GM12878 (cell line): ENCODE data around the gene TTC23L. TPM values are rescaled to one million over a fixed set of nuclear protein-coding genes. Genes with fewer than 3 reads are reported as not detected.

Source experiments
- FOS ChIP-seq: IDR thresholded peaks from 3 replicates; pipeline ENCODE4 v1.6.1; 2011; ENCODE audit warnings: borderline replicate concordance; ENCODE audit not compliant: insufficient read length; ENCODE audit errors: extremely low read depth
- IRF5 ChIP-seq: fragments of 450-650 bp; IDR thresholded peaks from 2 replicates; pipeline ENCODE4 v1.6.1; 2017; ENCODE audit warnings: borderline replicate concordance
- JUND ChIP-seq: IDR thresholded peaks from 2 replicates; pipeline ENCODE4 v1.6.1; 2012; ENCODE audit warnings: low read depth, mild to moderate bottlenecking, low read length, improper control_type of control experiment, moderate library complexity
- KAT2A ChIP-seq: conservative IDR thresholded peaks from 2 replicates; pipeline ENCODE4 v1.6.1; 2011; ENCODE audit warnings: low read depth, low read length; ENCODE audit not compliant: control insufficient read depth
- MEF2B ChIP-seq: fragments of 450-650 bp; IDR thresholded peaks from 2 replicates; pipeline ENCODE4 v1.6.1; 2018; ENCODE audit warnings: mild to moderate bottlenecking, moderate library complexity; ENCODE audit not compliant: partially characterized antibody, poor library complexity, severe bottlenecking
- MTA2 ChIP-seq: fragments of 450-650 bp; IDR thresholded peaks from 2 replicates; pipeline ENCODE4 v1.6.1; 2016; ENCODE audit warnings: low read depth, mild to moderate bottlenecking, moderate library complexity
- NFIC ChIP-seq: IDR thresholded peaks from 2 replicates; pipeline ENCODE4 v1.6.1; 2012; ENCODE audit warnings: low read depth, mild to moderate bottlenecking, inconsistent platforms, low read length, moderate library complexity
- PAX5 ChIP-seq: IDR thresholded peaks from 2 replicates; pipeline ENCODE4 v1.6.1; 2011; ENCODE audit warnings: low read depth, low read length, borderline replicate concordance
- POLR2A ChIP-seq: IDR thresholded peaks from 2 replicates; pipeline ENCODE4 v1.6.1; 2011; ENCODE audit warnings: low read depth, mild to moderate bottlenecking, low read length
- SIX5 ChIP-seq: IDR thresholded peaks from 2 replicates; pipeline ENCODE4 v1.6.1; 2011; ENCODE audit warnings: mild to moderate bottlenecking, low read depth, low read length, moderate library complexity; ENCODE audit not compliant: severe bottlenecking
- SMAD1 ChIP-seq: fragments of 450-650 bp; IDR thresholded peaks from 2 replicates; pipeline ENCODE4 v1.6.1; 2018; ENCODE audit warnings: mild to moderate bottlenecking, low read depth; ENCODE audit not compliant: partially characterized antibody
- SMAD5 ChIP-seq: IDR thresholded peaks from 2 replicates; pipeline ENCODE4 v1.6.1; 2016; ENCODE audit warnings: antibody characterized with exemption, low read depth
- STAT1 ChIP-seq: fragments of 450-650 bp; conservative IDR thresholded peaks from 2 replicates; pipeline ENCODE4 v1.6.1; 2014; ENCODE audit warnings: antibody characterized with exemption, mild to moderate bottlenecking
- ZBTB11 ChIP-seq: fragments of 450-650 bp; formaldehyde crosslinking; IDR thresholded peaks from 2 replicates; pipeline ENCODE4 v1.5.0; 2022; ENCODE audit warnings: mild to moderate bottlenecking, missing genetic modification characterization
- ZBTB4 ChIP-seq: fragments of 450-650 bp; formaldehyde crosslinking; IDR thresholded peaks from 2 replicates; pipeline ENCODE4 v1.4.0; 2022; ENCODE audit warnings: mild to moderate bottlenecking, moderate library complexity
- ZNF217 ChIP-seq: fragments of 450-650 bp; IDR thresholded peaks from 2 replicates; pipeline ENCODE4 v1.6.1; 2017; ENCODE audit warnings: antibody characterized with exemption, mild to moderate bottlenecking
- polyA plus RNA-seq, 11 experiments: library from polyadenylated mRNA; depleted of rRNA in 4 of 11; unstranded in 6 of 11; stranded (reverse) in 5 of 11; fragments of >200 nt; fragmentation: Nextera tagmentation in 4 of 11; fragmentation: Illumina TruSeq in 1 of 11; extraction: Ambion mirVana in 4 of 11; extraction: Trizol in 1 of 11; gene quantifications; 1 replicate in 1 of 11; 2 replicates in 10 of 11; pipeline versions ENCODE4 v1.2.1 to v1.2.3, GENCODE V29; 2011 to 2016; ENCODE audit warnings: inconsistent platforms in 2 of 11, missing spikeins in 2 of 11, low read depth in 1 of 11
- total RNA-seq, 4 experiments: library from RNA; depleted of rRNA in 3 of 4; stranded (reverse); fragments of >200 nt in 3 of 4; fragmentation: Illumina TruSeq in 1 of 4; extraction: Trizol in 1 of 4; gene quantifications; 2 replicates each; pipeline versions ENCODE4 v1.2.1 to v1.2.3, GENCODE V29; 2013 to 2021
- TF ChIP-seq, protein P1 (sequence below): fragments of 450-650 bp; IDR thresholded peaks from 2 replicates; pipeline ENCODE4 v1.6.1; 2017; ENCODE audit warnings: mild to moderate bottlenecking, low read depth, inconsistent platforms; ENCODE audit not compliant: poor library complexity, severe bottlenecking

TTC23L gene
- total and polyA plus RNA-seq, 10 of the 15 experiments (the other 5 are each of a cell fraction or from before 2014, with no cell fraction given), result 0.09 to 0.34 TPM; not detected in 8

DNA sequence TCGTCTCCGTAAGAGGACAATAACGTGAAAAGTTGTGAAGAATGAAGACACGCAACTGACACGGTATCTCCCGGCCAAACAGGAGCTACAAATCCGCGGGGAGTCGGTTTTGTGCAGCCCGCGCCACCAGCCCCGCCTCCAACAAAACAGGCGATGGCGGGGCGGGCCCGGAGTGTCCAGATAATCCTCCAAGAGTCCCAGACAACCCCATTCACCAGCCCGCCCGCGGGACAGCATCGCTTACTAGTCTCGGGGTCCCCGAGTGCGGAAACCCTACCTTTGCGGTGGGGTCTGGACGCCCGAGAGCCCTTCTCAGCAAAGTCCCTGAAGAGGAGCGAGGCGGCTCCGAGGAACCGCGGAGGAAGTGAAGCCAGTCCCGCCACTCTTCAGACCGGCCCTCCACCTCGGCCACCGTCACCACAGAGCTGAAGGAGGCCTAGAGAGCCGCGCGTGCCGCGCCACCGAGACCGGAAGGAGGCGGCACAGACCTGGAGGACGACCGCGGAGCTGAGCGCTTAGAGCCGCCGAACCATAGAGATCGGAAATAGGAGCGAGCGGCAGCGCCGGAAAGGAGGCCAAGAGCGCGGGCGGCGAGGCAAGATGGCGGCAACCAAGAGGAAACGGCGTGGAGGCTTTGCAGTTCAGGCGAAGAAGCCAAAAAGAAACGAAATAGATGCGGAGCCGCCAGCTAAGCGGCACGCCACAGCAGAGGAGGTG, 76.3 kb downstream of the TTC23L start, which contains the start of the genes BRIX1 and RAD1 (continued):
- TF ChIP-seq IRF5, result no peak
- no peak for TF ChIP-seq SMAD1
- TF ChIP-seq NFIC, result 0 out of 2 replicates have a peak, but pooled peaks have one; percentile 18
- TF ChIP-seq PAX5, result no peak
- TF ChIP-seq, protein P1, sequence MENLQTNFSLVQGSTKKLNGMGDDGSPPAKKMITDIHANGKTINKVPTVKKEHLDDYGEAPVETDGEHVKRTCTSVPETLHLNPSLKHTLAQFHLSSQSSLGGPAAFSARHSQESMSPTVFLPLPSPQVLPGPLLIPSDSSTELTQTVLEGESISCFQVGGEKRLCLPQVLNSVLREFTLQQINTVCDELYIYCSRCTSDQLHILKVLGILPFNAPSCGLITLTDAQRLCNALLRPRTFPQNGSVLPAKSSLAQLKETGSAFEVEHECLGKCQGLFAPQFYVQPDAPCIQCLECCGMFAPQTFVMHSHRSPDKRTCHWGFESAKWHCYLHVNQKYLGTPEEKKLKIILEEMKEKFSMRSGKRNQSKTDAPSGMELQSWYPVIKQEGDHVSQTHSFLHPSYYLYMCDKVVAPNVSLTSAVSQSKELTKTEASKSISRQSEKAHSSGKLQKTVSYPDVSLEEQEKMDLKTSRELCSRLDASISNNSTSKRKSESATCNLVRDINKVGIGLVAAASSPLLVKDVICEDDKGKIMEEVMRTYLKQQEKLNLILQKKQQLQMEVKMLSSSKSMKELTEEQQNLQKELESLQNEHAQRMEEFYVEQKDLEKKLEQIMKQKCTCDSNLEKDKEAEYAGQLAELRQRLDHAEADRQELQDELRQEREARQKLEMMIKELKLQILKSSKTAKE, result no peak
- no peak for TF ChIP-seq FOS
- TF ChIP-seq ZNF217, result no peak
- no peak for TF ChIP-seq MTA2
- TF ChIP-seq POLR2A, result peak; percentile 90
- peak; percentile 86 for TF ChIP-seq SMAD5
- no peak for TF ChIP-seq ZBTB11
- TF ChIP-seq STAT1, result 0 out of 2 replicates have a peak, but pooled peaks have one; percentile 63
- no peak for TF ChIP-seq JUND
- TF ChIP-seq ZBTB4 (CRISPR knock-in tag), result no peak
- no peak for TF ChIP-seq SIX5
- peak; percentile 41 for TF ChIP-seq MEF2B
- no peak for TF ChIP-seq KAT2A
